ENCODE results near the gene ZNF346.

- TF ChIP-seq POLR2AphosphoS5 (IDR thresholded peaks at IDR 0.05) (no peak), CTCF (IDR thresholded peaks at IDR 0.05) (no peak)
These were observed 37.0 kb upstream of the ZNF346 start for GRCh38 chr5:176985516-176985915.

Measured in prostate gland (tissue), 2 donors.